Activated gamma-delta T cell treated with Interleukin-2 at 50 U/mL for 16 hours (primary cell): ENCODE measurements around the gene LMOD1.
A peak's percentile ranks its signal among the peaks of the same experiment; 100 is the strongest.
"Not testable (repeated sequence)": the region's sequence is repeated elsewhere in the genome, so short reads cannot be mapped to it uniquely, and the experiment has no call there.

Experiments
- DNase-seq: peaks from one replicate; pipeline ENCODE4 v3.0.0-alpha.2; 2020

LMOD1 gene

GRCh38 chr1:201946224-201946908, at the start of gene LMOD1:
Gene LMOD1, minus strand, starts transcription at chr1:201946548. Its CDS starts 208 bp downstream, at chr1:201946340.
- DNase-seq: no peak

GRCh38 chr1:201990427-201990826, 44.1 kb upstream of the LMOD1 start:
- DNase-seq: no peak

- no peak for DNase-seq
Observed at GRCh38 chr1:201989354-201990128, 43.2 kb upstream of the LMOD1 start.

- DNase-seq: no peak
Observed at GRCh38 chr1:201988601-201989000, 42.3 kb upstream of the LMOD1 start.

GRCh38 chr1:201985355-201985754, 39.0 kb upstream of the LMOD1 start:
- no peak for DNase-seq

GRCh38 chr1:201984446-201984845, 38.1 kb upstream of the LMOD1 start:
- DNase-seq: no peak

- DNase-seq: no peak
Observed at GRCh38 chr1:201983380-201983805, 37.0 kb upstream of the LMOD1 start.

- peak; percentile 54 for DNase-seq
Observed at GRCh38 chr1:201982623-201983379, 36.5 kb upstream of the LMOD1 start, which contains the start of gene RNPEP. Gene RNPEP, plus strand, starts transcription at chr1:201982648. Its CDS starts 19 bp downstream, at chr1:201982667.

- peak; percentile 67 for DNase-seq
Observed at GRCh38 chr1:201982082-201982622, 35.8 kb upstream of the LMOD1 start.

GRCh38 chr1:201970334-201971159, 24.2 kb upstream of the LMOD1 start:
- no peak for DNase-seq

GRCh38 chr1:201968202-201968925, 22.0 kb upstream of the LMOD1 start:
- DNase-seq: no peak

- DNase-seq: no peak
Observed at GRCh38 chr1:201966171-201966570, 19.8 kb upstream of the LMOD1 start.

GRCh38 chr1:201964261-201964660, 17.9 kb upstream of the LMOD1 start:
- no peak for DNase-seq

- DNase-seq: not testable (repeated sequence)
Observed at GRCh38 chr1:201962382-201962781, 16.0 kb upstream of the LMOD1 start.

GRCh38 chr1:201958348-201958747, 12.0 kb upstream of the LMOD1 start:
- DNase-seq: no peak

GRCh38 chr1:201955729-201956143, 9.4 kb upstream of the LMOD1 start:
- DNase-seq: no peak

- peak; percentile 90 for DNase-seq
Observed at GRCh38 chr1:201955009-201955728, 8.8 kb upstream of the LMOD1 start, which contains the start of gene TIMM17A. Gene TIMM17A, plus strand, starts transcription at chr1:201955503. Its CDS starts 24 bp downstream, at chr1:201955527.

- no peak for DNase-seq
Observed at GRCh38 chr1:201954263-201955008, 8.1 kb upstream of the LMOD1 start.

GRCh38 chr1:201949491-201949890, 3.1 kb upstream of the LMOD1 start:
- no peak for DNase-seq

- no peak for DNase-seq
Observed at GRCh38 chr1:201947697-201948008, 1.3 kb upstream of the LMOD1 start.
